Measurements from ENCODE around the gene PUM1.

PUM1 gene

DNA sequence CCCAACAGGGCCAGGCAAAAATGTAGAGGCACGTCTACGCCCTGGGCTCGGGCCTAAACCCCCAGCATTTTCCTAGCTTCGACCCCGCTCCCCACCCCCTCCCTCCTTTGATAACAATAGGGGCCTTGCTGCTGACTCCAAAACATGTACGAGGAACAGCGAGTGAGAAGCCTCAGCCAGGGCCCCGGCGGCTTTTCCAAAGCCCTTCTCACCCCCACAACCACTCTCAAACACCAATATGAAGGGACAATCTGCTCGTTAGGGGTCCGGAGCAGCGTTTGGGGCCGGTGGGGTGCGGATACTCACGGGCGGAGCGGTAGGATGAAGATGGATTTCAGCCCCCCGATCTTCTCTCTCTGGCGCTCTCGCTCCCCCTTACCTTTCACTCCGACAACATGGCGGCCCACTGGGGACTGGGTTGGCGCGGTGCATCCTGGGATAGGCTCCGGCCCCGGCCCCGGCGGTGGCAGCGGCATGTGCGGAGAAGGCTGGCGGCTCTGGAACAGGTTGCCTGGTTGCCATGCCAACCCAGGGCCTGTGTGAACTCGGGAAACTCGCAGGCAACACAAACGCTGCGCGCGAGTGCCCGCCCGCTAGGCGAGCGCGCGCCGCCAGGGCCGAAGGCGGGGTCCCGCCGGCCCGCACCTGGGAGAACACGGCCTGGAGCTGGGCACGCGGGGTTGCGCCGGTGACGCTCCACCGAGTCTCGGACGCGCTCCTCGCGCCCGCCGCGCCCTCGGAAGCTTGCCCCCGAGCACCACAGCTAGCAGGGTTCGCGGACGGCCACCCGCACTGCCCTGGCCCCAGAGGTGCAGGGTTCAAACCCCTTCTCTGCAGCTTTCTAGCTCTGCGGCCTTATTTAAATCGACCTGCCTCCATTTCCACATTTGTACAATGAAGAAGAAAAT lies at the start of gene PUM1:
TSS of gene PUM1 (minus strand) at position 408 of the 908 bp plus-strand sequence. CDS start 6,151 bp downstream, outside the sequence.
- peak within 1 kb of the TSS; percentile 100 for H3K27ac Mint-ChIP-seq
- peak within 1 kb of the TSS; percentile 99 to 100 (median 100) for H3K4me3 Mint-ChIP-seq
- no peaks in the 10 kb centered on the region for H3K27me3 Mint-ChIP-seq (ENCODE audit: low read depth)
- H3K4me1 Mint-ChIP-seq = peaks cover 20% of the 10 kb centered on the region
- peaks cover 4% of the 10 kb centered on the region for H3K36me3 Mint-ChIP-seq (ENCODE audit: low read depth)
- no peaks in the 10 kb centered on the region for H3K9me3 Mint-ChIP-seq
- no peak for TF ChIP-seq CTCF (IDR thresholded peaks at IDR 0.05; ENCODE audit: unreplicated experiment in 3 of 3)

GRCh38 chr1:31112266-31112935 lies 46.9 kb upstream of the PUM1 start:
- Mint-ChIP-seq H3K4me3 (peak overlapping the region in 1 of 3 experiments; percentile 14), H3K4me1 (no peaks in the 10 kb centered on the region)
- no peak for TF ChIP-seq CTCF (IDR thresholded peaks at IDR 0.05; ENCODE audit: unreplicated experiment in 3 of 3)

DNA sequence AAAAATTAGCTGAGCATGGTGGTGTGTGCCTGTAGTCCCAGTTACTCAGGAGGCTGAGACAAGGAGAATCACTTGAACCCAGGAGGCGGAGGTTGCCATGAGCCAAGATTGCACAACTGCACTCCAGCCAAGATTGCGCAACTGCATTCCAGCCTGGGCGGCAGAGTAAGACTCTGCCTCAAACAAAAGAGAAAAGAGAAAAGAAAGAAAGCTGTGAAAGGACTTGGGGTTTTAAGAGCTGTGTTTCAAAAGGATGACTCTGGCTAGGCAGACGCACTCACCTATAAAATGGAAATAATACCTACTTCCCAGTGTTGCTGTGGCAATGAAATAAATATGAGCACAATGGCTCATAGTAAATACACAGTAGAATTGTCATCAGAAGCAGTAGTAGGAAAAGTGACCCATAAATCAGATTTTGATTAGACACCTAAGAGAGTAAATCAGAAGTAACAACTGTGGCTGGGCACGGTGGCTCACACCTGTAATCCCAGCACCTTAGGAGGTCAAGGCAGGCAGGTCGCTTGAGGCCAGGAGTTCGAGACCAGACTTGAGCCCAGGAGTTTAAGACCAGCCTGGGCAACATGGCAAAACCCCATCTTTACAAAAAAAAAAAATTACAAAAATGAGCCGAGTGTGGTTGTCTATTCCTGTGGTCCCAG lies 45.9 kb upstream of the PUM1 start:
- no peak for TF ChIP-seq CTCF (IDR thresholded peaks at IDR 0.05; ENCODE audit: unreplicated experiment in 3 of 3)
- H3K36me3 Mint-ChIP-seq (ENCODE audit: low read depth) = no peaks in the 10 kb centered on the region
- peak overlapping the region in 1 of 3 experiments; percentile 84 for H3K27ac Mint-ChIP-seq
- H3K4me1 Mint-ChIP-seq = no peaks in the 10 kb centered on the region
- H3K4me3 Mint-ChIP-seq = no peak overlapping the region
- H3K9me3 Mint-ChIP-seq = no peaks in the 10 kb centered on the region
- H3K27me3 Mint-ChIP-seq (ENCODE audit: low read depth) = no peaks in the 10 kb centered on the region

More at GRCh38 chr1:31112266-31112935, 46.9 kb upstream of the PUM1 start:
- Mint-ChIP-seq H3K9me3 (no peaks in the 10 kb centered on the region), H3K27ac (peak overlapping the region in 2 of 3 experiments; percentile 34 to 85), H3K27me3 (ENCODE audit: low read depth) (no peaks in the 10 kb centered on the region), H3K36me3 (ENCODE audit: low read depth) (no peaks in the 10 kb centered on the region)

GRCh38 chr1:31110846-31111245 lies 45.3 kb upstream of the PUM1 start:
- TF ChIP-seq CTCF (IDR thresholded peaks at IDR 0.05; ENCODE audit: unreplicated experiment in 3 of 3) = no peak
- no peaks in the 10 kb centered on the region for H3K27me3 Mint-ChIP-seq (ENCODE audit: low read depth)

DNA sequence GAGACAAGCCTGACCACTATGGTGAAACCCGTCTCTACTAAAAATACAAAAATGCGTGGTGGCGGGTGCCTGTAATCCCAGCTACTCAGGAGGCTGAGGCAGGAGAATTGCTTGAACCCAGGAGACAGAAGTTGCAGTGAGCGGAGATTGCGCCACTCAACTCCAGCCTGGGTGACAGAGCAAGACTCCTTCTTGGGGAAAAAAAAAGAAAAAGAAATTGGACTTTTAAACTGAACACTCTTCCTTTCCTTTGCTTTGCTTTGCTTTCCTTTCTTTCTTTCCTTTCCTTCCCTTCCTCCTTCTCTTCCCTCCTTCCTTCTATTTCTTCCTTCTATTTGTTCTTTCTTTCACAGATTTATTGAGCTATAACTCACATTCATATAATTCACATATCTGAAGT lies 43.3 kb upstream of the PUM1 start:
- no peaks in the 10 kb centered on the region for H3K36me3 Mint-ChIP-seq (ENCODE audit: low read depth)
- no peaks in the 10 kb centered on the region for H3K4me1 Mint-ChIP-seq
- H3K4me3 Mint-ChIP-seq = no peak overlapping the region
- no peaks in the 10 kb centered on the region for H3K9me3 Mint-ChIP-seq
- no peak overlapping the region for H3K27ac Mint-ChIP-seq
- no peaks in the 10 kb centered on the region for H3K27me3 Mint-ChIP-seq (ENCODE audit: low read depth)
- no peak for TF ChIP-seq CTCF (IDR thresholded peaks at IDR 0.05; ENCODE audit: unreplicated experiment in 3 of 3)

More at GRCh38 chr1:31110846-31111245, 45.3 kb upstream of the PUM1 start:
- Mint-ChIP-seq H3K4me3 (no peak overlapping the region), H3K4me1 (no peaks in the 10 kb centered on the region), H3K27ac (no peak overlapping the region), H3K36me3 (ENCODE audit: low read depth) (no peaks in the 10 kb centered on the region), H3K9me3 (no peaks in the 10 kb centered on the region)

Data from nephron (organoid).